PC-9 (cell line): Measurements from ENCODE around the gene GINS1. TPM values are rescaled to one million over a fixed set of nuclear protein-coding genes. Genes with fewer than 3 reads are reported as not detected.

ENCODE experiments used
- BruUV-seq: library from RNA; stranded (reverse); fragments of 400-500 nt; replicated peaks from 2 replicates; lab custom pipeline; 2021; lab: Mats Ljungman, UMichigan
- CTCF ChIA-PET: fragments of 300-600 bp; sonication (Branson Sonifier 250); formaldehyde crosslinking; loops from one replicate; lab custom pipeline; 2022; ENCODE audit warnings: antibody characterized with exemption; lab: Charles Lee
- POLR2A ChIA-PET: fragments of 300-600 bp; sonication (Branson Sonifier 250); formaldehyde crosslinking; loops from one replicate; lab custom pipeline; 2022; ENCODE audit warnings: antibody characterized with exemption; ENCODE audit not compliant: unreplicated experiment; lab: Charles Lee
- DNase-seq, 2 experiments: peaks; one replicate each; pipeline versions ENCODE4 v3.0.0 to v3.0.0-alpha.2; 2015 to 2022; ENCODE audit warnings: mixed read lengths in 1 of 2
- H2AFZ ChIP-seq: fragments of 200-600 bp; sonication (generic); 2 replicates; pipeline ENCODE4 v1.8.1; 2017; ENCODE audit warnings: antibody characterized with exemption
- H3F3A ChIP-seq: fragments of 200-600 bp; sonication (generic); 2 replicates; pipeline ENCODE4 v1.8.1; 2017; ENCODE audit warnings: antibody characterized with exemption, mild to moderate bottlenecking, low read depth; ENCODE audit not compliant: insufficient read depth
- H3K27ac ChIP-seq: fragments of 200-600 bp; sonication (generic); 2 replicates; pipeline ENCODE4 v1.6.1; 2016; ENCODE audit warnings: mixed run types
- H3K27me3 ChIP-seq: fragments of 200-600 bp; sonication (generic); 2 replicates; pipeline ENCODE4 v1.6.1; 2016; ENCODE audit warnings: low read depth, mixed run types; ENCODE audit not compliant: insufficient read depth
- H3K36me3 ChIP-seq: fragments of 200-600 bp; sonication (generic); 2 replicates; pipeline ENCODE4 v1.6.1; 2016; ENCODE audit warnings: low read depth, mixed run types
- H3K4me1 ChIP-seq: fragments of 200-600 bp; sonication (generic); replicated peaks from 2 replicates; pipeline ENCODE4 v1.6.1; 2016; ENCODE audit warnings: mixed run types; ENCODE audit not compliant: insufficient read depth
- H3K4me2 ChIP-seq: fragments of 200-600 bp; sonication (generic); 2 replicates; pipeline ENCODE4 v1.6.1; 2017; ENCODE audit warnings: mixed run types
- H3K4me3 ChIP-seq: fragments of 200-600 bp; sonication (generic); 2 replicates; pipeline ENCODE4 v1.6.1; 2016; ENCODE audit warnings: mixed run types
- H3K79me2 ChIP-seq: fragments of 200-600 bp; sonication (generic); 2 replicates; pipeline ENCODE4 v1.6.1; 2017; ENCODE audit warnings: low read depth, mixed run types
- H3K9me2 ChIP-seq: fragments of 200-600 bp; sonication (generic); 2 replicates; pipeline ENCODE4 v1.8.1; 2017; ENCODE audit warnings: mild to moderate bottlenecking; ENCODE audit not compliant: insufficient read depth
- H3K9me3 ChIP-seq: fragments of 200-600 bp; sonication (generic); 2 replicates; pipeline ENCODE4 v1.8.1; 2016; ENCODE audit warnings: low read depth; ENCODE audit not compliant: insufficient read depth
- H4K20me1 ChIP-seq: fragments of 200-600 bp; sonication (generic); 2 replicates; pipeline ENCODE4 v1.8.1; 2017; ENCODE audit not compliant: insufficient read depth
- CTCF ChIP-seq: fragments of 200-600 bp; sonication (generic); conservative IDR thresholded peaks from 2 replicates; pipeline ENCODE4 v1.6.1; 2017; ENCODE audit warnings: mixed run types, antibody characterized with exemption, mild to moderate bottlenecking, moderate library complexity
- EZH2 ChIP-seq: fragments of 200-600 bp; sonication (generic); IDR thresholded peaks from 2 replicates; pipeline ENCODE4 v1.8.0; 2017; ENCODE audit warnings: antibody characterized with exemption, low read depth
- intact Hi-C: fragments of 100-400 bp; cut with micrococcal nuclease; formaldehyde crosslinking; loops from one replicate; pipeline ENCODE4 v1.10.0; 2022; ENCODE audit not compliant: unreplicated experiment
- total RNA-seq: library from RNA; stranded (reverse); gene quantifications from 2 replicates; pipeline ENCODE4 v1.2.3, GENCODE V29; 2021

Gene GINS1
- total RNA-seq, 1 experiment from 2014 or later = 27.8 TPM

DNA sequence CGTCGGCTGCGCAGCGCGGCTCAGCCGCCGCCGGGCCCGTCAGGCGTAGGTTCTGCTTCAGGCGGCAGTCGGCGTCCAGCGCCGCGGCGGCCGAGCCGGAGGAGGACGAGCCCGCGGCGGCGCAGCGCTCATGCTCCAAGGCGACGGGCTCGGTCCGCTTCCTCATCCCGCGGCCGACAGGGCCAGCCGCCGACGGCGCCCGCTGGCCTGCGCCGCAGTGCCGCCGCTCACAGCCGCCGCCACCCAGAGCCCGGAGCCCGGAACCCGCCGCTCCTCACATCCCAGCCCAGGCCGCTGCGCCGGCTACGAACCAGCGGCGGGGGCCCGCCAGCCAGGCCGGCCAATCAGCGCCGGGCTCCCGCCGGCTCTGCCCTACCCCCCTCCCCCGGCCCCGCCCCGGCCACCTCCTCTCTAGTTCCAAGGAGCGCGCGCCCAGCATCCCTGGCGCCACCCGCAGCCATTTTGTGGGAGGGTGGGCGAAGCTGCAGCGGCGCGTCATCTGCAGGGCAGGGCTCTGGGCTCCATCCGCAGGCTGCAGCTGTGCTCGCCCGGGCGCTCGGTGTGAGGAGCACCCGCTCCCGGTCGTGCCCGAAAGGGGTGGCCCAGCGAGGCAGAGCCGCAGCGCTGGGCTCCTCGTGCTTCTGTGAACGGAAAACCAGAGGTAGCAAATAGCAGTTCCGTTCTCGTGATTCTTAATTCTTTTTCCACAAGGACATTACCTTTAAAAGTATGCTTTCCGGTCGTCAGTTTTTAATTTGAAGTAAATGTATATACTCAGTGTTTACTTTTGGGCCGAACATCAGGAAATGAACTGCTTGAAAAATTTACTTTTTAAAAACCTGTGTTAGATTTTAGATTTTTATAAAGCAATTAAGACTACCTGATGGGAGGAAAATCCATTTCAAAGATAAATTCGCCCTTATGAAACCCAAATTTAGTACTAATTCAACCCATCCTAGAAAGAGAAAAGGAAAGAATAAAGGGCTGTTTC lies 16.6 kb upstream of the GINS1 start, which contains the start of gene ABHD12:
Gene ABHD12 (minus strand): TSS at position 298 of the 991 bp plus-strand sequence. CDS start 132 bp downstream, at position 166.
- Histone ChIP-seq H3K36me3 (no peaks in the 10 kb centered on the region), H3K4me1 (peaks cover 18% of the 10 kb centered on the region), H3K27me3 (no peaks in the 10 kb centered on the region), H4K20me1 (no peaks in the 10 kb centered on the region), H3K27ac (peak within 1 kb of the TSS; percentile 48), H3K4me2 (peak within 1 kb of the TSS; percentile 99), H3K9me3 (no peaks in the 10 kb centered on the region), H3K4me3 (peak within 1 kb of the TSS; percentile 93), H3K79me2 (peaks cover 42% of the 10 kb centered on the region), H2AFZ (peak within 1 kb of the TSS; percentile 95), H3F3A (peaks cover 9% of the 10 kb centered on the region; the same call in 1 of the 2 replicates), H3K9me2 (no peaks in the 10 kb centered on the region)
- no peak for TF ChIP-seq CTCF
- no peak for TF ChIP-seq EZH2
- ChIA-PET POLR2A (interaction anchor here (0.6 kb wide), 3 partner anchors 19 to 82 kb away, joined by 5 to 23 read pairs (median 8); no protein-coding TSS in a partner anchor), CTCF (interaction anchor here (0.7 to 1.0 kb wide), 3 partner anchors 95 to 168 kb away, joined by 3 to 4 read pairs (median 3); no protein-coding TSS in a partner anchor)
- intact Hi-C loops = loop anchor here (2.0 kb wide), 1 partner anchor 80 kb away; no protein-coding TSS in a partner anchor
- DNase-seq = peak; percentile 84 to 96
- TSS peak; percentile 70 for BruUV-seq

DNA sequence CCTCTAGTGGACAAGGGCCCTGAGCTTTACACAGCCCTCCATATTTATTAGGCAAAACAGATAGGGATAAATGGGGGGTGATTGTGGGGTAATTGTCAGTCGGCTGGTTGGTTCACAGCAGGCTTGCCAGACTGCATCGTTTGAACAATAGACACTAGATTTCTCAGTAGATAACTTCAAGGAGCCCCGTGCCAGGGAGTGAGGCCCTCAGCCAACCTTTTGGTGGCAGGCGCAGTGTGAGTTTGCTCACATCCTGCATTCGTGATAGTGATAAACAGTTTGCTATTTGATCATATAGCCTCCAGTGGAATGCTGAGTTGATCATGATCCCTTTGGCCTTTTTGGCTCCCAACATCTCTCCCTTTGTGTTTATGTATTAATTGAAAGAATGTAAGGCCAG lies 13.2 kb upstream of the GINS1 start:
- peak in 1 of 2 experiments; percentile 65 for DNase-seq
- TF ChIP-seq CTCF (no peak), EZH2 (no peak)
- no peaks in the 10 kb centered on the region for H3K9me3 ChIP-seq
- peaks cover 37% of the 10 kb centered on the region for H3K4me1 ChIP-seq
- no TSS peak for BruUV-seq
- H3K36me3 ChIP-seq = no peaks in the 10 kb centered on the region
- H3K27me3 ChIP-seq = no peaks in the 10 kb centered on the region
- H3K9me2 ChIP-seq = no peaks in the 10 kb centered on the region
- CTCF ChIA-PET = no interaction called here
- H4K20me1 ChIP-seq = no peaks in the 10 kb centered on the region
- intact Hi-C loops = no loop called here
- peaks cover 9% of the 10 kb centered on the region; the same call in 1 of the 2 replicates for H3F3A ChIP-seq
- H3K79me2 ChIP-seq = peaks cover 9% of the 10 kb centered on the region
- no peak overlapping the region for H3K4me2 ChIP-seq
- H2AFZ ChIP-seq = no peak overlapping the region
- H3K4me3 ChIP-seq = no peak overlapping the region
- POLR2A ChIA-PET = no interaction called here
- no peak overlapping the region for H3K27ac ChIP-seq

GRCh38 chr20:25394996-25395395 lies 12.5 kb upstream of the GINS1 start:
- no peak for TF ChIP-seq CTCF
- TF ChIP-seq EZH2 = no peak
- BruUV-seq = no TSS peak
- H3K36me3 ChIP-seq = no peaks in the 10 kb centered on the region

More at GRCh38 chr20:25394996-25395395, 12.5 kb upstream of the GINS1 start:
- CTCF ChIA-PET = no interaction called here
- no peaks in the 10 kb centered on the region for H3K9me2 ChIP-seq
- H3K4me2 ChIP-seq = no peak overlapping the region
- peaks cover 9% of the 10 kb centered on the region; the same call in 1 of the 2 replicates for H3F3A ChIP-seq
- intact Hi-C loops = no loop called here
- no peak overlapping the region for H3K27ac ChIP-seq
- no peak for DNase-seq
- no peak overlapping the region for H2AFZ ChIP-seq
- H3K27me3 ChIP-seq = no peaks in the 10 kb centered on the region
- H3K79me2 ChIP-seq = peaks cover 1% of the 10 kb centered on the region; the same call in 1 of the 2 replicates
- H3K4me1 ChIP-seq = peaks cover 34% of the 10 kb centered on the region
- H3K4me3 ChIP-seq = no peak overlapping the region
- H4K20me1 ChIP-seq = no peaks in the 10 kb centered on the region
- no peaks in the 10 kb centered on the region for H3K9me3 ChIP-seq
- POLR2A ChIA-PET = no interaction called here
